NCI-H2171 treated with DMSO at 0.1 percent for 48 hours (cell line): ENCODE data around the gene NPAS3.
A peak's percentile ranks its signal among the peaks of the same experiment; 100 is the strongest.

Experiments used
- DNase-seq: peaks from one replicate; lab custom pipeline; 2025; lab: John Stamatoyannopoulos, UW

The NPAS3 gene

GRCh38 chr14:32940711-32941667 is 2.3 kb downstream of the NPAS3 start:
- no peak for DNase-seq

GRCh38 chr14:32941668-32942065 is 3.0 kb downstream of the NPAS3 start:
- DNase-seq, result no peak

- DNase-seq, result no peak
Observed at GRCh38 chr14:32947081-32947480, 8.4 kb downstream of the NPAS3 start.

- DNase-seq, result no peak
Observed at GRCh38 chr14:32947792-32948191, 9.1 kb downstream of the NPAS3 start.

GRCh38 chr14:32950584-32950983 is 11.9 kb downstream of the NPAS3 start:
- no peak for DNase-seq

GRCh38 chr14:32967421-32967820 is 28.7 kb downstream of the NPAS3 start:
- DNase-seq, result no peak

GRCh38 chr14:32968972-32969544 is 30.4 kb downstream of the NPAS3 start:
- DNase-seq, result no peak

- no peak for DNase-seq
Observed at GRCh38 chr14:32977913-32978312, 39.2 kb downstream of the NPAS3 start.

GRCh38 chr14:32978691-32979255 is 40.1 kb downstream of the NPAS3 start:
- DNase-seq, result no peak

GRCh38 chr14:32980178-32980901 is 41.7 kb downstream of the NPAS3 start:
- peak; percentile 60 for DNase-seq

- no peak for DNase-seq
Observed at GRCh38 chr14:32980902-32981501, 42.3 kb downstream of the NPAS3 start.

GRCh38 chr14:32984241-32984930 is 45.7 kb downstream of the NPAS3 start:
- DNase-seq, result no peak

GRCh38 chr14:32985866-32986265 is 47.2 kb downstream of the NPAS3 start:
- no peak for DNase-seq

- no peak for DNase-seq
Observed at GRCh38 chr14:32986791-32987540, 48.3 kb downstream of the NPAS3 start.

- no peak for DNase-seq
Observed at GRCh38 chr14:32991691-32992090, 53.0 kb downstream of the NPAS3 start.

- no peak for DNase-seq
Observed at GRCh38 chr14:32993921-32994320, 55.2 kb downstream of the NPAS3 start.

- DNase-seq, result no peak
Observed at GRCh38 chr14:32996343-32996742, 57.7 kb downstream of the NPAS3 start.

GRCh38 chr14:32998433-32998832 is 59.8 kb downstream of the NPAS3 start:
- no peak for DNase-seq

GRCh38 chr14:33009673-33010072 is 71.0 kb downstream of the NPAS3 start:
- DNase-seq, result no peak

- no peak for DNase-seq
Observed at GRCh38 chr14:33010495-33010894, 71.8 kb downstream of the NPAS3 start.

- DNase-seq, result no peak
Observed at GRCh38 chr14:33014710-33015109, 76.0 kb downstream of the NPAS3 start.
